Common myeloid progenitor, CD34-positive (primary cell): ENCODE results near the gene C5orf52.
A peak's percentile ranks its signal among the peaks of the same experiment; 100 is the strongest.

ENCODE experiments used
- CTCF ChIA-PET: fragments of 350-600 bp; sonication (Branson Sonifier 250); formaldehyde crosslinking; loops from one replicate; lab custom pipeline; 2021; ENCODE audit warnings: antibody characterized with exemption; lab: Charles Lee
- POLR2A ChIA-PET: fragments of 350-600 bp; sonication (Branson Sonifier 250); formaldehyde crosslinking; loops from one replicate; lab custom pipeline; 2021; ENCODE audit warnings: antibody characterized with exemption; lab: Charles Lee
- DNase-seq, 3 donors: peaks; one replicate each; pipeline versions ENCODE4 v3.0.0 to v3.0.0-alpha.2; 2013
- H3K27ac ChIP-seq, 2 experiments: 1 replicate in 1 of 2; 2 replicates in 1 of 2; pipeline ENCODE4 v1.7.0; 2013; ENCODE audit warnings: inconsistent platforms in 2 of 2, low read length in 2 of 2, mild to moderate bottlenecking in 2 of 2, low read depth in 1 of 2, moderate library complexity in 1 of 2; ENCODE audit not compliant: severe bottlenecking in 2 of 2, insufficient read depth in 1 of 2, poor library complexity in 1 of 2
- H3K27me3 ChIP-seq, 5 experiments: replicated peaks in 2 of 5; 1 replicate in 3 of 5; 2 replicates in 2 of 5; pipeline versions ENCODE4 v1.6.1 to v1.7.0; 2013; ENCODE audit warnings: low read length in 4 of 5, mild to moderate bottlenecking in 2 of 5, moderate library complexity in 2 of 5, inconsistent platforms in 1 of 5; ENCODE audit not compliant: insufficient read depth in 5 of 5, control insufficient read depth in 4 of 5
- H3K36me3 ChIP-seq, 4 experiments: 1 replicate in 2 of 4; 2 replicates in 2 of 4; pipeline versions ENCODE4 v1.6.1 to v1.7.0; 2013; ENCODE audit warnings: low read length in 3 of 4, control low read depth in 1 of 4, mild to moderate bottlenecking in 1 of 4; ENCODE audit not compliant: control insufficient read depth in 4 of 4, insufficient read depth in 4 of 4
- H3K4me1 ChIP-seq, 4 experiments: 1 replicate in 3 of 4; 2 replicates in 1 of 4; pipeline versions ENCODE4 v1.6.1 to v1.7.1; 2013; ENCODE audit warnings: low read length in 3 of 4, mild to moderate bottlenecking in 3 of 4, control low read depth in 1 of 4, inconsistent platforms in 1 of 4, moderate library complexity in 1 of 4; ENCODE audit not compliant: control insufficient read depth in 4 of 4, insufficient read depth in 4 of 4; ENCODE audit errors: control extremely low read depth in 1 of 4
- H3K4me3 ChIP-seq, 7 experiments: 1 replicate in 4 of 7; 2 replicates in 3 of 7; pipeline versions ENCODE4 v1.5.1 to v1.7.0; 2013; ENCODE audit warnings: mild to moderate bottlenecking in 7 of 7, low read length in 6 of 7, moderate library complexity in 6 of 7, inconsistent platforms in 2 of 7, low read depth in 2 of 7, control low read depth in 1 of 7; ENCODE audit not compliant: insufficient read depth in 4 of 7, control insufficient read depth in 1 of 7; ENCODE audit errors: extremely low read depth in 1 of 7
- H3K9me3 ChIP-seq, 5 experiments: 1 replicate in 4 of 5; 2 replicates in 1 of 5; pipeline versions ENCODE4 v1.6.1 to v1.7.1; 2013; ENCODE audit warnings: low read length in 4 of 5, mild to moderate bottlenecking in 2 of 5, inconsistent platforms in 1 of 5, low read depth in 1 of 5, moderate library complexity in 1 of 5; ENCODE audit not compliant: control insufficient read depth in 4 of 5, insufficient read depth in 2 of 5; ENCODE audit errors: control extremely low read depth in 1 of 5
- WGBS: methylation state at CpG from one replicate; pipeline ENCODE4 v1.1.5; 2013; ENCODE audit not compliant: insufficient coverage; 5-methylcytosine and 5-hydroxymethylcytosine counted together

C5orf52 gene

DNA sequence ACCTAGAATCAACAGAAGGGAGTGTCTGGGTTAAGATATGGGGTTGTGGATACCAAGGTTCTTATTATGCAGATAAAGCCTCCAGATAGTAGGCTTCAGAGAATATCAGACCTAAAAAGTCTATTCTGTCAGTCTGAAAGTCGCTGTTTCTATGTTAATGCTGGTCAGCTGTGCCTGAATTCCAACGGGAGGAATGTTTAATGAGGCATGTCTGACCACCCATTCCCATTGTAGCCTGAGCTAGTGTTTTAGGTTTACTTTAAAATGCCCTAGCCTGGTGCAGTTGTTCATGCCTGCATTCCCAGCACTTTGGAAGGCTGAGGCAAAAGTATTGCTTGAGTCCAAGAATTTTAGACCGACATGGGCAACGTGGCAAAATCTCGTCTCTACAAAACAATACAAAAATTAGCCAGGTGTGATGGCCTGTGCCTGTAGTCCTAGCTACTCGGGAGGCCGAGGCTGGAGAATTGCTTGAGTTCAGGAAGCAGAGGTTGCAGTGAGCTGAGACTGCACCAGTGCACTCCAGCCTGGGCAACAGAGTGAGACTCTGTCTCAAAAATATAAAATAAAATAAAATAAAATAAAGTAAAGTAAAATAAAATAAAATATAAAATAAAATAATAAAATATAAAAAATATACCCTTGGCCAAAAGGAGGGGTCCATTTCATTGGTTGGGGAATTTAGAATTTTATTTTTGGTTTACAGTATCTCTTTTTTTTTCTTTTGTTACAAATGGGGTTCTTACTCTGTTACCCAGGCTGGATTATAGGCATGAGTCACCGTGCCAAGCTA, 11.3 kb upstream of the C5orf52 start:
- no peaks in the 10 kb centered on the region for H3K27me3 ChIP-seq
- H3K36me3 ChIP-seq = peaks cover 0 to 5% (median 2%) of the 10 kb centered on the region in 4 experiments
- H3K27ac ChIP-seq = no peak overlapping the region
- H3K4me1 ChIP-seq = no peaks in the 10 kb centered on the region
- CTCF ChIA-PET = interaction anchor here (1.5 to 1.6 kb wide), 2 partner anchors 25 to 78 kb away, joined by 3 read pairs; no protein-coding TSS in a partner anchor
- DNase-seq = no peak
- POLR2A ChIA-PET = no interaction called here
- 87% methylated on average over 3 of the region's 8 CpGs for WGBS
- H3K4me3 ChIP-seq = no peak overlapping the region
- peaks cover 3 to 35% (median 9%) of the 10 kb centered on the region in 5 experiments for H3K9me3 ChIP-seq

DNA sequence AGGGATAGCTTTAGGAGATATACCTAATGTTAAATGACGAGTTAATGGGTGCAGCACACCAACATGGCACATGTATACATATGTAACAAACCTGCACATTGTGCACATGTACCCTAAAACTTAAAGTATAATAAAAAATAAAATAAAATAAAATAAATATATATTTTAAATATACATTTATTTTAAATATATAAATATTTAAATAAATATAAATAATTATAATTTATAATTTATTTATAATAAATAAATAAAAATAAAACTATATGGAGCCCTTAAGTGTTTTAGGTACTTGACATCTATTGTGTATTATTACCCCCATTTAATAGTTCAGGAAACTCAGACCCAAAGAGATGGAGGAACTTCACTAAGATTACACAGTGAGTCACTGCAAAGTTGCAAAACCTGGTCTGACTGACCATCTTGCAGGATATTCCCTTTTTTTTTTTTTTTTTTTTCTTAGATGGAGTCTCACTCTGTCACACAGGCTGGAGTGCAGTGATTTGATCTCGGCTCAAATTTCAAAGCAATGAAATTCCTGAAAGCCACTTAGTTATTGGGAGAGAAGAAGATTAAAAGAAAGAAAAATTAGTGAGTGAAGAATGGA, 5.8 kb upstream of the C5orf52 start:
- Histone ChIP-seq H3K27ac (no peak overlapping the region), H3K4me3 (no peak overlapping the region), H3K4me1 (peaks cover under 1 to 3% (median 3%) of the 10 kb centered on the region in 4 experiments), H3K9me3 (peaks cover 0 to 3% (median 3%) of the 10 kb centered on the region in 5 experiments), H3K27me3 (peaks cover 0 to 12% (median 6%) of the 10 kb centered on the region in 5 experiments), H3K36me3 (no peaks in the 10 kb centered on the region)
- WGBS = 100% methylated on average over 1 of the region's 2 CpGs
- peak in 2 of 3 donors; percentile 16 to 19 for DNase-seq
- ChIA-PET CTCF (no interaction called here), POLR2A (no interaction called here)

GRCh38 chr5:157668356-157668755, 3.0 kb upstream of the C5orf52 start:
- Histone ChIP-seq H3K4me1 (peaks cover 4 to 15% (median 13%) of the 10 kb centered on the region in 4 experiments), H3K27ac (no peak overlapping the region), H3K9me3 (peaks cover 0 to 4% (median 0%) of the 10 kb centered on the region in 5 experiments), H3K4me3 (no peak overlapping the region), H3K27me3 (peaks cover 0 to 38% (median 18%) of the 10 kb centered on the region in 5 experiments), H3K36me3 (no peaks in the 10 kb centered on the region)
- WGBS = 100% methylated on average over 1 of the region's 1 CpG
- POLR2A ChIA-PET = no interaction called here
- CTCF ChIA-PET = interaction anchor here (1.1 to 4.4 kb wide), 5 partner anchors 11 to 102 kb away, joined by 3 to 47 read pairs (median 13); partner anchors contain the start of gene LSM11
- DNase-seq = no peak

DNA sequence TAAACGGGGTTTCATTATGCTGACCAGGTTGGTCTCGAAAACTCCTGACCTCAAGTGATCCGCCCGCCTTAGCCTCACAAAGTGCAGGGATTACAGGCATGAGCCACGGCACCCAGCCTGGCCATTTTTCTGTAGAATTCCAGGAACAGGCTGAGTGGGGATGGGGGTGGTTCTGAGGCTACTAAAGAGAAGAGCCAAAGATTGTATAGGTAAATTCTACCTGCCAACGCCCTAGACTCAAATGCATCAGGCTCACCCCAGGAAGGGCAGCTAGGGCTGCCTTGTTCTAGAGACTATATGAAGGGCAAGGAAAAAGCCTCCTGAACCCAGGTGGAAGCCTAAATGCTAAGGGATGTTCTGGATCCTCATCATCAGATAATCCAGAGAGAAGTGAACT, 1.6 kb upstream of the C5orf52 start:
- no peak overlapping the region for H3K27ac ChIP-seq
- peaks cover 4 to 15% (median 13%) of the 10 kb centered on the region in 4 experiments for H3K4me1 ChIP-seq
- peaks cover 0 to 4% (median 0%) of the 10 kb centered on the region in 5 experiments for H3K9me3 ChIP-seq
- H3K27me3 ChIP-seq = peaks cover 0 to 40% (median 18%) of the 10 kb centered on the region in 5 experiments
- ChIA-PET CTCF (interaction anchor here (1.5 to 4.4 kb wide), 4 partner anchors 10 to 74 kb away, joined by 3 to 47 read pairs (median 18); partner anchors contain the start of gene LSM11), POLR2A (no interaction called here)
- 96% methylated on average over 6 of the region's 6 CpGs for WGBS
- DNase-seq = no peak
- H3K4me3 ChIP-seq = no peak overlapping the region
- H3K36me3 ChIP-seq = no peaks in the 10 kb centered on the region

GRCh38 chr5:157671592-157672330, 428 bp downstream of the C5orf52 start:
- POLR2A ChIA-PET = no interaction called here
- DNase-seq = no peak
- H3K9me3 ChIP-seq = peaks cover 0 to 4% (median 0%) of the 10 kb centered on the region in 5 experiments
- H3K27me3 ChIP-seq = peaks cover 0 to 41% (median 18%) of the 10 kb centered on the region in 5 experiments
- 29% methylated on average over 55 of the region's 57 CpGs for WGBS
- peak overlapping the region in 6 of 7 experiments; percentile 56 to 80 (median 64) for H3K4me3 ChIP-seq
- no peaks in the 10 kb centered on the region for H3K36me3 ChIP-seq
- peaks cover 4 to 15% (median 13%) of the 10 kb centered on the region in 4 experiments for H3K4me1 ChIP-seq
- CTCF ChIA-PET = no interaction called here
- H3K27ac ChIP-seq = no peak overlapping the region

DNA sequence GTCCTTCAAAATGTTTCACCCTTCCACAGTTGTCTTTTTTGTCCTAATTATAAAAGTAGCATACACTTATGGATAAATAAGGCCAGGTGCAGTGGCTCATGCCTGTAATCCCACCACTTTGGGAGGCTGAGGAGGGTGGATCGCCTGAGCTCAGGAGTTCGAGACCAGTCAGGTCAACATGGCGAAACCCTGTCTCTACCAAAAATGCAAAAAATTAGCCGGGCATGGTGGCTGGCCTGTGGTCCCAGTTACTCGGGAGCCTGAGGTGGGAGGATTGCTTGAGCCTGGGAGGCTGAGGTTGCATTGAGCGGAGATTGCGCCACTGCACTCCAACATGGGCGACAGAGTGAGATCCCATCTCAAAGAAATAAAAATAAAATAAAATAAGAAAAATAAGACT, 1.6 kb downstream of the C5orf52 start:
- WGBS = 93% methylated on average over 3 of the region's 8 CpGs
- no peak overlapping the region for H3K27ac ChIP-seq
- H3K4me1 ChIP-seq = peaks cover 4 to 15% (median 13%) of the 10 kb centered on the region in 4 experiments
- CTCF ChIA-PET = no interaction called here
- H3K27me3 ChIP-seq = peaks cover 0 to 41% (median 18%) of the 10 kb centered on the region in 5 experiments
- no peak for DNase-seq
- H3K9me3 ChIP-seq = peaks cover 0 to 4% (median 0%) of the 10 kb centered on the region in 5 experiments
- no peaks in the 10 kb centered on the region for H3K36me3 ChIP-seq
- no peak overlapping the region for H3K4me3 ChIP-seq
- POLR2A ChIA-PET = no interaction called here
